Activated T-cell treated with anti-CD3 and anti-CD28 coated beads, Interleukin-2, amount 50 U/mL, for 72 hours (primary cell): Measurements from ENCODE around the gene EPN2. TPM values are rescaled to one million over a fixed set of nuclear protein-coding genes. Genes with fewer than 3 reads are reported as not detected.

Experiments
- ATAC-seq, 2 donors: fragments of 150-1000 bp; cut with Tn5 transposase; replicated peaks in 1 of 2; 2 replicates each; pipeline ENCODE4 v1.10.0; 2021; ENCODE audit warnings: moderate library complexity in 2 of 2, mild to moderate bottlenecking in 1 of 2
- DNase-seq, 2 donors: peaks; one replicate each; pipeline ENCODE4 v3.0.0; 2021 to 2022; ENCODE audit warnings: mixed read lengths in 1 of 2
- H3K27ac Mint-ChIP-seq: one replicate; pipeline ENCODE4 v1.8.0; 2022; ENCODE audit warnings: mild to moderate bottlenecking, moderate library complexity, mixed read lengths
- H3K27me3 Mint-ChIP-seq: one replicate; pipeline ENCODE4 v1.8.0; 2022; ENCODE audit warnings: low read depth, mixed read lengths
- H3K36me3 Mint-ChIP-seq, 2 donors: one replicate each; pipeline ENCODE4 v1.8.0; 2022; ENCODE audit warnings: mixed read lengths in 2 of 2, mild to moderate bottlenecking in 1 of 2; ENCODE audit not compliant: insufficient read depth in 2 of 2
- H3K4me1 Mint-ChIP-seq: one replicate; pipeline ENCODE4 v1.8.0; 2022; ENCODE audit warnings: low read depth, mixed read lengths
- H3K4me3 Mint-ChIP-seq, 2 donors: one replicate each; pipeline ENCODE4 v1.8.0; 2022; ENCODE audit warnings: mild to moderate bottlenecking in 2 of 2, mixed read lengths in 2 of 2, moderate library complexity in 2 of 2
- H3K9me3 Mint-ChIP-seq, 2 donors: one replicate each; pipeline ENCODE4 v1.8.0; 2022; ENCODE audit warnings: mixed read lengths in 2 of 2
- total RNA-seq, 2 donors: library from RNA; stranded (reverse); gene quantifications; one replicate each; pipeline ENCODE4 v1.2.3, GENCODE V29; 2022

The EPN2 gene
- total RNA-seq, 2 donors from 2014 or later: 5.3 to 9.0 TPM

GRCh38 chr17:19306160-19307111, 69.3 kb downstream of the EPN2 start:
- Mint-ChIP-seq H3K27ac (no peak overlapping the region), H3K9me3 (no peaks in the 10 kb centered on the region), H3K4me3 (peak overlapping the region in 1 of 2 donors; percentile 70), H3K4me1 (peaks cover 21% of the 10 kb centered on the region), H3K27me3 (peaks cover 38% of the 10 kb centered on the region), H3K36me3 (no peaks in the 10 kb centered on the region)
- peak; percentile 6 to 27 for DNase-seq
- peak; percentile 88 to 95 for ATAC-seq

- H3K36me3 Mint-ChIP-seq: no peaks in the 10 kb centered on the region
- H3K4me1 Mint-ChIP-seq: peaks cover 21% of the 10 kb centered on the region
- no peak overlapping the region for H3K27ac Mint-ChIP-seq
- ATAC-seq (no peak), DNase-seq (no peak)
- H3K4me3 Mint-ChIP-seq: no peak overlapping the region
- H3K9me3 Mint-ChIP-seq: no peaks in the 10 kb centered on the region
- peaks cover 38% of the 10 kb centered on the region for H3K27me3 Mint-ChIP-seq
Observed at GRCh38 chr17:19307521-19307920, 70.4 kb downstream of the EPN2 start.

- Mint-ChIP-seq H3K4me1 (peaks cover 21% of the 10 kb centered on the region), H3K4me3 (no peak overlapping the region), H3K36me3 (no peaks in the 10 kb centered on the region), H3K27me3 (peaks cover 38% of the 10 kb centered on the region), H3K27ac (no peak overlapping the region), H3K9me3 (no peaks in the 10 kb centered on the region)
- DNase-seq (no peak), ATAC-seq (no peak)
Observed at GRCh38 chr17:19308398-19308797, 71.2 kb downstream of the EPN2 start.

- Mint-ChIP-seq H3K9me3 (no peaks in the 10 kb centered on the region), H3K27ac (no peak overlapping the region), H3K36me3 (no peaks in the 10 kb centered on the region), H3K27me3 (peaks cover 38% of the 10 kb centered on the region), H3K4me3 (no peak overlapping the region), H3K4me1 (peaks cover 21% of the 10 kb centered on the region)
- DNase-seq (no peak), ATAC-seq (no peak)
Observed at GRCh38 chr17:19309701-19310100, 72.5 kb downstream of the EPN2 start.

GRCh38 chr17:19310151-19310550, 73.0 kb downstream of the EPN2 start:
- no peak overlapping the region for H3K4me3 Mint-ChIP-seq
- no peak for DNase-seq
- H3K9me3 Mint-ChIP-seq: no peaks in the 10 kb centered on the region
- ATAC-seq: no peak
- peaks cover 19% of the 10 kb centered on the region for H3K4me1 Mint-ChIP-seq
- H3K27me3 Mint-ChIP-seq: peaks cover 36% of the 10 kb centered on the region
- H3K36me3 Mint-ChIP-seq: no peaks in the 10 kb centered on the region
- H3K27ac Mint-ChIP-seq: no peak overlapping the region

- Mint-ChIP-seq H3K9me3 (no peaks in the 10 kb centered on the region), H3K36me3 (no peaks in the 10 kb centered on the region), H3K27ac (no peak overlapping the region), H3K4me1 (peaks cover 11% of the 10 kb centered on the region), H3K27me3 (peaks cover 29% of the 10 kb centered on the region), H3K4me3 (no peak overlapping the region)
- DNase-seq (no peak), ATAC-seq (no peak)
Observed at GRCh38 chr17:19311016-19311415, 73.8 kb downstream of the EPN2 start.

- Mint-ChIP-seq H3K4me3 (no peak overlapping the region), H3K4me1 (peaks cover 5% of the 10 kb centered on the region), H3K36me3 (no peaks in the 10 kb centered on the region), H3K27me3 (peaks cover 23% of the 10 kb centered on the region), H3K9me3 (no peaks in the 10 kb centered on the region), H3K27ac (no peak overlapping the region)
- no peak for DNase-seq
- no peak for ATAC-seq
Observed at GRCh38 chr17:19311421-19312215, 74.5 kb downstream of the EPN2 start.

GRCh38 chr17:19312406-19312805, 75.2 kb downstream of the EPN2 start:
- Mint-ChIP-seq H3K27ac (no peak overlapping the region), H3K4me1 (no peaks in the 10 kb centered on the region), H3K36me3 (no peaks in the 10 kb centered on the region), H3K9me3 (no peaks in the 10 kb centered on the region), H3K27me3 (peaks cover 17% of the 10 kb centered on the region), H3K4me3 (no peak overlapping the region)
- no peak for ATAC-seq
- no peak for DNase-seq

GRCh38 chr17:19313066-19313745, 76.0 kb downstream of the EPN2 start:
- no peaks in the 10 kb centered on the region for H3K4me1 Mint-ChIP-seq
- H3K4me3 Mint-ChIP-seq: no peak overlapping the region
- ATAC-seq: no peak

GRCh38 chr17:19313746-19314651, 76.8 kb downstream of the EPN2 start:
- no peaks in the 10 kb centered on the region for H3K9me3 Mint-ChIP-seq
- ATAC-seq (no peak), DNase-seq (no peak)
- H3K27ac Mint-ChIP-seq: no peak overlapping the region
- no peaks in the 10 kb centered on the region for H3K4me1 Mint-ChIP-seq
- peaks cover 1% of the 10 kb centered on the region for H3K27me3 Mint-ChIP-seq
- no peaks in the 10 kb centered on the region for H3K36me3 Mint-ChIP-seq
- no peak overlapping the region for H3K4me3 Mint-ChIP-seq

More at GRCh38 chr17:19313066-19313745, 76.0 kb downstream of the EPN2 start:
- no peak for DNase-seq
- H3K9me3 Mint-ChIP-seq: no peaks in the 10 kb centered on the region
- peaks cover 9% of the 10 kb centered on the region for H3K27me3 Mint-ChIP-seq
- H3K27ac Mint-ChIP-seq: no peak overlapping the region
- H3K36me3 Mint-ChIP-seq: no peaks in the 10 kb centered on the region

- H3K9me3 Mint-ChIP-seq: no peaks in the 10 kb centered on the region
- no peak overlapping the region for H3K4me3 Mint-ChIP-seq
- H3K36me3 Mint-ChIP-seq: no peaks in the 10 kb centered on the region
Observed at GRCh38 chr17:19315104-19315503, 77.9 kb downstream of the EPN2 start.

GRCh38 chr17:19316761-19317358, 79.7 kb downstream of the EPN2 start:
- Mint-ChIP-seq H3K27ac (no peak overlapping the region), H3K36me3 (no peaks in the 10 kb centered on the region)

More at GRCh38 chr17:19315104-19315503, 77.9 kb downstream of the EPN2 start:
- Mint-ChIP-seq H3K27ac (no peak overlapping the region), H3K4me1 (no peaks in the 10 kb centered on the region), H3K27me3 (no peaks in the 10 kb centered on the region)
- no peak for DNase-seq
- no peak for ATAC-seq

More at GRCh38 chr17:19316761-19317358, 79.7 kb downstream of the EPN2 start:
- H3K4me3 Mint-ChIP-seq: no peak overlapping the region
- ATAC-seq (no peak), DNase-seq (no peak)
- no peaks in the 10 kb centered on the region for H3K9me3 Mint-ChIP-seq
- no peaks in the 10 kb centered on the region for H3K4me1 Mint-ChIP-seq
- H3K27me3 Mint-ChIP-seq: no peaks in the 10 kb centered on the region
